Ovary (tissue), 9 donors: Measurements from ENCODE around the gene RASL10A. TPM values are rescaled to one million over a fixed set of nuclear protein-coding genes. Genes with fewer than 3 reads are reported as not detected.

ENCODE experiments used
- microRNA-seq, 3 donors: library from miRNA; unstranded; fragments of <30 nt; microRNA quantifications; one replicate each; pipeline versions ENCODE4 to v1.2.0, GENCODE V29; 2019 to 2020
- polyA plus RNA-seq, 2 donors: library from polyadenylated mRNA; stranded (reverse); fragments of 200-250 nt in 1 of 2; fragments of 350-450 nt in 1 of 2; fragmentation: Illumina TruSeq in 1 of 2; extraction: RNeasy Lipid Tissue Mini Kit (QIAGEN cat#74804) in 1 of 2; gene quantifications; one replicate each; pipeline ENCODE4 v1.2.3, GENCODE V29; 2013 to 2014
- small RNA-seq: library from RNA; depleted of rRNA; stranded (forward); fragments of <200 nt; gene quantifications from one replicate; pipeline ENCODE3, GENCODE V24; 2016
- total RNA-seq, 7 donors: library from RNA; depleted of rRNA in 2 of 7; stranded (reverse); fragments of >200 nt in 2 of 7; fragmentation: NEBNext Ultra II Directional in 3 of 7; extraction: Animal tissue kit (Norgen Biotek cat#: 25700) in 3 of 7; gene quantifications; one replicate each; pipeline versions ENCODE4 v1.1.0 to v1.2.4, GENCODE V29; 2016 to 2023
- donor health status: DM: no; HTN: no; CAD: no; lungs with moderate emphysema.
- donor health status: DM: no; HTN: no; CAD: no.
- donor health status: Bipolar disorder and iron deficiency.
- donor health status: DM: yes; HTN: yes; CAD: no.
- donor health status: DM: no; HTN: no; CAD: no.
- donor health status: DM: yes; HTN: yes; CAD: no.

The RASL10A gene
- total and polyA plus RNA-seq, 9 donors: 0.22 to 0.53 (median 0.40) TPM; not detected in 3

Small RNA genes lying within 50 kb of the gene (microRNA-seq; reads per million reads assigned to microRNA genes)
- 5.4 to 16.6 (median 12.6) reads per million in 3 donors for gene MIR3653

Small RNA genes lying within 50 kb of the gene (small RNA-seq; reads per million reads assigned to genes)
- gene MIR3653: not detected

Other genes starting within 250 kb of the RASL10A start
- gene KREMEN1, start 242.7 kb downstream of the RASL10A start, total RNA-seq: 10 to 100 TPM; 20.5 to 49.5 (median 40.1) TPM
- gene KREMEN1, start 242.7 kb downstream of the RASL10A start, polyA plus RNA-seq: 10 to 100 TPM; 15.4 to 32.6 TPM
- gene EMID1, start 109.8 kb downstream of the RASL10A start, total RNA-seq: 10 to 100 TPM in 1 of 7 donors, 1 to 10 TPM in 6; 6.7 to 10.8 (median 8.6) TPM
- 10 to 100 TPM in 1 of 2 donors, 1 to 10 TPM in 1; 2.6 to 11.2 TPM for gene EMID1, start 109.8 kb downstream of the RASL10A start, polyA plus RNA-seq
- 10 to 100 TPM; 16.9 to 26.8 (median 19.4) TPM for gene RHBDD3, start 47.7 kb downstream of the RASL10A start, total RNA-seq
- gene RHBDD3, start 47.7 kb downstream of the RASL10A start, polyA plus RNA-seq: 10 to 100 TPM in 1 of 2 donors, 1 to 10 TPM in 1; 4.2 to 22.5 TPM
- gene EWSR1, start 47.4 kb downstream of the RASL10A start, total RNA-seq: 100 to 1,000 TPM; 127 to 191 (median 170) TPM
- gene EWSR1, start 47.4 kb downstream of the RASL10A start, polyA plus RNA-seq: 100 to 1,000 TPM; 136 to 175 TPM
- gene GAS2L1, start 9.0 kb downstream of the RASL10A start, total RNA-seq: 10 to 100 TPM in 4 of 7 donors, 1 to 10 TPM in 3; 6.2 to 21.0 (median 12.5) TPM
- gene GAS2L1, start 9.0 kb downstream of the RASL10A start, polyA plus RNA-seq: 1 to 10 TPM; 2.1 to 9.8 TPM
- 10 to 100 TPM; 19.0 to 54.0 (median 36.8) TPM for gene AP1B1, start 72.9 kb upstream of the RASL10A start, total RNA-seq
- 10 to 100 TPM; 17.7 to 43.6 TPM for gene AP1B1, start 72.9 kb upstream of the RASL10A start, polyA plus RNA-seq
- not detected for gene RFPL1, start 122.9 kb upstream of the RASL10A start, total RNA-seq
- not detected for gene RFPL1, start 122.9 kb upstream of the RASL10A start, polyA plus RNA-seq
- 10 to 100 TPM in 5 of 7 donors, 1 to 10 TPM in 2; 2.6 to 30.6 (median 12.4) TPM for gene NEFH, start 164.5 kb upstream of the RASL10A start, total RNA-seq
- gene NEFH, start 164.5 kb upstream of the RASL10A start, polyA plus RNA-seq: 10 to 100 TPM in 1 of 2 donors, 1 to 10 TPM in 1; 7.2 to 26.6 TPM
- gene THOC5, start 238.1 kb upstream of the RASL10A start, total RNA-seq: 10 to 100 TPM; 26.2 to 46.1 (median 30.3) TPM
- 10 to 100 TPM; 33.5 to 51.6 TPM for gene THOC5, start 238.1 kb upstream of the RASL10A start, polyA plus RNA-seq